AG20443 (cell line): ENCODE data around the gene EED.
A peak's percentile ranks its signal among the peaks of the same experiment; 100 is the strongest.
"Not testable (repeated sequence)": the region's sequence is repeated elsewhere in the genome, so short reads cannot be mapped to it uniquely, and the experiment has no call there.

Source experiments
- DNase-seq: peaks from one replicate; pipeline ENCODE4 v3.0.0; 2012; ENCODE audit warnings: low spot score, mixed read lengths

Gene EED

GRCh38 chr11:86218125-86219084, 26.1 kb upstream of the EED start:
- peak; percentile 90 for DNase-seq

GRCh38 chr11:86219311-86220193, 25.0 kb upstream of the EED start:
- no peak for DNase-seq

GRCh38 chr11:86220653-86221052, 23.9 kb upstream of the EED start:
- no peak for DNase-seq

- DNase-seq, result no peak
Measured at GRCh38 chr11:86222081-86222480, 22.5 kb upstream of the EED start.

- not testable (repeated sequence) for DNase-seq
Measured at GRCh38 chr11:86224575-86224974, 20.0 kb upstream of the EED start.

GRCh38 chr11:86225344-86225743, 19.2 kb upstream of the EED start:
- not testable (repeated sequence) for DNase-seq

- no peak for DNase-seq
Measured at GRCh38 chr11:86228269-86229038, 16.1 kb upstream of the EED start.

GRCh38 chr11:86229039-86229330, 15.6 kb upstream of the EED start:
- not testable (repeated sequence) for DNase-seq

- no peak for DNase-seq
Measured at GRCh38 chr11:86230179-86230804, 14.3 kb upstream of the EED start.

- DNase-seq, result peak; percentile 25
Measured at GRCh38 chr11:86230921-86231434, 13.6 kb upstream of the EED start.

- DNase-seq, result no peak
Measured at GRCh38 chr11:86232556-86232955, 12.0 kb upstream of the EED start.

- no peak for DNase-seq
Measured at GRCh38 chr11:86234831-86235461, 9.6 kb upstream of the EED start.

GRCh38 chr11:86237267-86237804, 7.2 kb upstream of the EED start:
- DNase-seq, result no peak

- no peak for DNase-seq
Measured at GRCh38 chr11:86240164-86240563, 4.4 kb upstream of the EED start.

- DNase-seq, result no peak
Measured at GRCh38 chr11:86241956-86242535, 2.5 kb upstream of the EED start.

GRCh38 chr11:86243396-86243795, 1.2 kb upstream of the EED start:
- no peak for DNase-seq

- peak; percentile 96 for DNase-seq
Measured at GRCh38 chr11:86244063-86244521, 461 bp upstream of the EED start.

- DNase-seq, result no peak
Measured at GRCh38 chr11:86245369-86246292, 1.1 kb downstream of the EED start.

GRCh38 chr11:86246293-86246675, 1.7 kb downstream of the EED start:
- DNase-seq, result no peak
